GM12878 (cell line): ENCODE measurements around the gene ZNF546.

ENCODE experiments used
- CBX5 ChIP-seq: sonication (generic); IDR thresholded peaks from 2 replicates; pipeline ENCODE4 v1.6.1; 2016; ENCODE audit warnings: low read depth, moderate library complexity, mild to moderate bottlenecking, inconsistent platforms
- CEBPB ChIP-seq, 2 experiments: fragments of 150-350 bp in 1 of 2; IDR thresholded peaks; 2 replicates each; pipeline ENCODE4 v1.6.1; 2012 to 2014; ENCODE audit warnings: low read depth in 2 of 2, low read length in 2 of 2, borderline replicate concordance in 1 of 2, inconsistent platforms in 1 of 2
- CTCF ChIP-seq, 3 experiments: IDR thresholded peaks in 2 of 3; conservative IDR thresholded peaks in 1 of 3; 2 replicates each; pipeline ENCODE4 v1.5.1; 2011; ENCODE audit warnings: low read depth in 3 of 3, low read length in 3 of 3, mild to moderate bottlenecking in 3 of 3, control low read depth in 2 of 3, moderate library complexity in 2 of 3, inconsistent platforms in 1 of 3, mixed read lengths in 1 of 3; ENCODE audit not compliant: control insufficient read depth in 2 of 3, insufficient read depth in 1 of 3; ENCODE audit errors: extremely low read depth in 1 of 3
- KAT2A ChIP-seq: conservative IDR thresholded peaks from 2 replicates; pipeline ENCODE4 v1.6.1; 2011; ENCODE audit warnings: low read depth, low read length; ENCODE audit not compliant: control insufficient read depth
- PAX8 ChIP-seq: fragments of 450-650 bp; IDR thresholded peaks from 2 replicates; pipeline ENCODE4 v1.6.1; 2017; ENCODE audit warnings: mild to moderate bottlenecking, moderate library complexity
- SREBF2 ChIP-seq: IDR thresholded peaks from 2 replicates; pipeline ENCODE4 v1.6.1; 2012; ENCODE audit warnings: mild to moderate bottlenecking, low read length
- ZBTB33 ChIP-seq: fragments of 450-650 bp; IDR thresholded peaks from 2 replicates; pipeline ENCODE4 v1.6.1; 2017; ENCODE audit warnings: mild to moderate bottlenecking
- ZNF622 ChIP-seq: fragments of 450-650 bp; IDR thresholded peaks from 2 replicates; pipeline ENCODE4 v1.6.1; 2017; ENCODE audit warnings: mild to moderate bottlenecking, inconsistent platforms

- TF ChIP-seq SREBF2 (no peak), PAX8 (no peak), CTCF (IDR thresholded peaks at IDR 0.05 in 2 of 3, conservative IDR thresholded peaks at IDR 0.05 in 1 of 3; ENCODE audit: control insufficient read depth in 2 of 3, extremely low read depth in 1 of 3, insufficient read depth in 1 of 3, low read depth in 3 of 3, low read length in 3 of 3) (no peak), CEBPB (IDR thresholded peaks at IDR 0.05; ENCODE audit: borderline replicate concordance in 1 of 2, low read depth in 2 of 2, low read length in 2 of 2) (no peak), ZBTB33 (no peak), CBX5 (no peak), KAT2A (no peak), ZNF622 (no peak)
These were observed 3.3 kb upstream of the ZNF546 start for GRCh38 chr19:39993605-39994004.
